ENCODE results near the gene ZMYM5. TPM values are rescaled to one million over a fixed set of nuclear protein-coding genes. Genes with fewer than 3 reads are reported as not detected.
A peak's percentile ranks its signal among the peaks of the same experiment; 100 is the strongest.

The ZMYM5 gene
- total and polyA plus RNA-seq, 9 of the 15 experiments (the other 6 are each of a cell fraction or from before 2014, with no cell fraction given), result 5.4 to 11.9 (median 7.8) TPM

DNA sequence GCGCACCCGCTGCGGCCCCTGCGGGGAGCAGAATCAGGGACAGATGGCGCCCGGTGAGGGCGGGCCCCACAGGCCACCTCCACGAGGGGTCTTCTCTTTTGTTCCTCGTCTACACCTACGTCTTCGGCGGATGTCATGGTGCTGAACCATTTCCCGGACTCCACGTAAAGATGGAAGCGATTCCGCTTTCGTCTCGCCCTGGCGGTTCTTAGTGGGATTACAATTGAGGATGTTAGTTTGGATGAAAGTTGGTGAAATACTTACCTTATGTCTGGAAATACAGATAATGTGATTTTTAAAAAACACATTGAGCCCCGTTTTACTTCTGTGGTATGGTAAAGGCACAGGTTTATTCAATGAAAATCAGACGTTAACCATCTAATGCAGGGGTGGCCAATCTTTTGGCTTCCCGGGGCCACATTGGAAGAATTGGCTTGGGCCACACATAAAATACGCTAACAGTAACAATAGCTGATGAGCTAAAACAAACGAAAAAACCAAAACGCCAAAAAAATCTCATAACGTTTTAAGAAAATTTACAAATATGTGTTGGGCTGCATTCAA, 1.4 kb upstream of the ZMYM5 start (continued):
- TF ChIP-seq, protein P1, sequence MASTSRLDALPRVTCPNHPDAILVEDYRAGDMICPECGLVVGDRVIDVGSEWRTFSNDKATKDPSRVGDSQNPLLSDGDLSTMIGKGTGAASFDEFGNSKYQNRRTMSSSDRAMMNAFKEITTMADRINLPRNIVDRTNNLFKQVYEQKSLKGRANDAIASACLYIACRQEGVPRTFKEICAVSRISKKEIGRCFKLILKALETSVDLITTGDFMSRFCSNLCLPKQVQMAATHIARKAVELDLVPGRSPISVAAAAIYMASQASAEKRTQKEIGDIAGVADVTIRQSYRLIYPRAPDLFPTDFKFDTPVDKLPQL (IDR thresholded peaks at IDR 0.05; ENCODE audit: extremely low read depth, insufficient read length), result no peak
- TF ChIP-seq BCL6 (CRISPR knock-in tag; IDR thresholded peaks at IDR 0.05) (0 out of 2 replicates have a peak, but pooled peaks have one; percentile 18), ZNF12 (CRISPR knock-in tag; IDR thresholded peaks at IDR 0.05) (no peak), NCOA4 (IDR thresholded peaks at IDR 0.05; ENCODE audit: partially characterized antibody) (no peak), ZFP36 (IDR thresholded peaks at IDR 0.05; ENCODE audit: low read depth, low read length, partially characterized antibody) (no peak), HDAC3 (IDR thresholded peaks at IDR 0.05; ENCODE audit: borderline replicate concordance, partially characterized antibody) (no peak), KLF13 (tag; IDR thresholded peaks at IDR 0.05; ENCODE audit: borderline replicate concordance, low read depth) (no peak), CCNT2 (IDR thresholded peaks at IDR 0.05; ENCODE audit: borderline replicate concordance, extremely low read depth, insufficient read length, low read depth, low read length) (no peak), NR4A1 (CRISPR knock-in tag; IDR thresholded peaks at IDR 0.05) (no peak), NR4A1 (tag; IDR thresholded peaks at IDR 0.05) (no peak), RNF2 (IDR thresholded peaks at IDR 0.05) (no peak), TBP (optimal IDR thresholded peaks at IDR 0.05; ENCODE audit: low read depth, low read length) (no peak), TAL1 (IDR thresholded peaks at IDR 0.05) (no peak), ZNF589 (CRISPR knock-in tag; IDR thresholded peaks at IDR 0.05; ENCODE audit: low read depth) (peak; percentile 48), POLR2A (conservative IDR thresholded peaks at IDR 0.05) (no peak), CEBPG (CRISPR knock-in tag; IDR thresholded peaks at IDR 0.05) (no peak), CEBPG (tag; conservative IDR thresholded peaks at IDR 0.05 in 1 of 2, IDR thresholded peaks at IDR 0.05 in 1 of 2) (no peak), CREBBP (IDR thresholded peaks at IDR 0.05; ENCODE audit: low read depth, low read length) (no peak), SUPT5H (IDR thresholded peaks at IDR 0.05) (no peak), HCFC1 (IDR thresholded peaks at IDR 0.05; ENCODE audit: low read depth, low read length) (no peak), POLR2G (IDR thresholded peaks at IDR 0.05; ENCODE audit: low read depth, low read length) (no peak)
- TF ChIP-seq, protein P2, sequence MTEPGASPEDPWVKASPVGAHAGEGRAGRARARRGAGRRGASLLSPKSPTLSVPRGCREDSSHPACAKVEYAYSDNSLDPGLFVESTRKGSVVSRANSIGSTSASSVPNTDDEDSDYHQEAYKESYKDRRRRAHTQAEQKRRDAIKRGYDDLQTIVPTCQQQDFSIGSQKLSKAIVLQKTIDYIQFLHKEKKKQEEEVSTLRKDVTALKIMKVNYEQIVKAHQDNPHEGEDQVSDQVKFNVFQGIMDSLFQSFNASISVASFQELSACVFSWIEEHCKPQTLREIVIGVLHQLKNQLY (CRISPR knock-in tag; conservative IDR thresholded peaks at IDR 0.05), result no peak
- TF ChIP-seq, protein P3, sequence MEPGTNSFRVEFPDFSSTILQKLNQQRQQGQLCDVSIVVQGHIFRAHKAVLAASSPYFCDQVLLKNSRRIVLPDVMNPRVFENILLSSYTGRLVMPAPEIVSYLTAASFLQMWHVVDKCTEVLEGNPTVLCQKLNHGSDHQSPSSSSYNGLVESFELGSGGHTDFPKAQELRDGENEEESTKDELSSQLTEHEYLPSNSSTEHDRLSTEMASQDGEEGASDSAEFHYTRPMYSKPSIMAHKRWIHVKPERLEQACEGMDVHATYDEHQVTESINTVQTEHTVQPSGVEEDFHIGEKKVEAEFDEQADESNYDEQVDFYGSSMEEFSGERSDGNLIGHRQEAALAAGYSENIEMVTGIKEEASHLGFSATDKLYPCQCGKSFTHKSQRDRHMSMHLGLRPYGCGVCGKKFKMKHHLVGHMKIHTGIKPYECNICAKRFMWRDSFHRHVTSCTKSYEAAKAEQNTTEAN (CRISPR knock-in tag; IDR thresholded peaks at IDR 0.05), result no peak
- TF ChIP-seq, protein P4, sequence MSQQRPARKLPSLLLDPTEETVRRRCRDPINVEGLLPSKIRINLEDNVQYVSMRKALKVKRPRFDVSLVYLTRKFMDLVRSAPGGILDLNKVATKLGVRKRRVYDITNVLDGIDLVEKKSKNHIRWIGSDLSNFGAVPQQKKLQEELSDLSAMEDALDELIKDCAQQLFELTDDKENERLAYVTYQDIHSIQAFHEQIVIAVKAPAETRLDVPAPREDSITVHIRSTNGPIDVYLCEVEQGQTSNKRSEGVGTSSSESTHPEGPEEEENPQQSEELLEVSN (IDR thresholded peaks at IDR 0.05; ENCODE audit: borderline replicate concordance in 1 of 2, extremely low read depth in 1 of 2, insufficient read depth in 1 of 2, insufficient read length in 1 of 2, low read depth in 1 of 2, low read length in 1 of 2, poor library complexity in 1 of 2, severe bottlenecking in 1 of 2), result peak in 1 of 2 experiments; percentile 53
- TF ChIP-seq, protein P5, sequence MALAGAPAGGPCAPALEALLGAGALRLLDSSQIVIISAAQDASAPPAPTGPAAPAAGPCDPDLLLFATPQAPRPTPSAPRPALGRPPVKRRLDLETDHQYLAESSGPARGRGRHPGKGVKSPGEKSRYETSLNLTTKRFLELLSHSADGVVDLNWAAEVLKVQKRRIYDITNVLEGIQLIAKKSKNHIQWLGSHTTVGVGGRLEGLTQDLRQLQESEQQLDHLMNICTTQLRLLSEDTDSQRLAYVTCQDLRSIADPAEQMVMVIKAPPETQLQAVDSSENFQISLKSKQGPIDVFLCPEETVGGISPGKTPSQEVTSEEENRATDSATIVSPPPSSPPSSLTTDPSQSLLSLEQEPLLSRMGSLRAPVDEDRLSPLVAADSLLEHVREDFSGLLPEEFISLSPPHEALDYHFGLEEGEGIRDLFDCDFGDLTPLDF (CRISPR knock-in tag; IDR thresholded peaks at IDR 0.05), result no peak
